Kidney (tissue), 14 donors: ENCODE measurements around the gene P4HB. TPM values are rescaled to one million over a fixed set of nuclear protein-coding genes. Genes with fewer than 3 reads are reported as not detected.

Source experiments
- DNase-seq, 5 donors: peaks; one replicate each; pipeline ENCODE4 v3.0.0-alpha.2; 2013 to 2020
- FAIRE-seq: peaks from 2 replicates; lab custom pipeline; 2012; peaks lifted over from hg19 to GRCh38; lab: Jason Lieb, UNC
- H3K27ac ChIP-seq, 2 donors: one replicate each; pipeline ENCODE4 v1.7.0; 2013; ENCODE audit warnings: low read depth in 2 of 2, low read length in 2 of 2, inconsistent platforms in 1 of 2
- H3K27me3 ChIP-seq: one replicate; pipeline ENCODE4 v1.7.1; 2013; ENCODE audit warnings: low read length, inconsistent platforms; ENCODE audit not compliant: control insufficient read depth, insufficient read depth
- H3K36me3 ChIP-seq, 3 donors: one replicate each; pipeline versions ENCODE4 v1.7.0 to v1.7.1; 2013; ENCODE audit warnings: low read length in 3 of 3, control low read depth in 1 of 3, inconsistent platforms in 1 of 3; ENCODE audit not compliant: insufficient read depth in 3 of 3, control insufficient read depth in 2 of 3
- H3K4me1 ChIP-seq, 3 donors: one replicate each; pipeline versions ENCODE4 v1.7.0 to v1.7.1; 2013; ENCODE audit warnings: low read length in 3 of 3, inconsistent platforms in 1 of 3, low read depth in 1 of 3; ENCODE audit not compliant: control insufficient read depth in 2 of 3, insufficient read depth in 2 of 3
- H3K4me3 ChIP-seq, 3 donors: one replicate each; pipeline versions ENCODE4 v1.7.0 to v1.8.1; 2013; ENCODE audit warnings: low read length in 3 of 3, control low read depth in 1 of 3, inconsistent platforms in 1 of 3
- H3K9ac ChIP-seq, 3 donors: one replicate each; pipeline versions ENCODE4 v1.7.0 to v1.7.1; 2013; ENCODE audit warnings: low read length in 3 of 3, control low read depth in 1 of 3, inconsistent platforms in 1 of 3
- H3K9me3 ChIP-seq, 3 donors: one replicate each; pipeline versions ENCODE4 v1.7.0 to v1.7.1; 2013; ENCODE audit warnings: low read length in 3 of 3, control low read depth in 1 of 3, inconsistent platforms in 1 of 3; ENCODE audit not compliant: control insufficient read depth in 2 of 3, insufficient read depth in 1 of 3
- CTCF ChIP-seq: IDR thresholded peaks from 3 replicates; pipeline ENCODE4 v1.5.1; 2012; ENCODE audit warnings: mild to moderate bottlenecking, moderate library complexity, borderline replicate concordance; ENCODE audit not compliant: insufficient read depth; ENCODE audit errors: extremely low read depth
- intact Hi-C: fragments of 100-400 bp; cut with DNase I; formaldehyde crosslinking; loops from one replicate; pipeline ENCODE4 v1.11.1; 2022
- polyA plus RNA-seq: library from polyadenylated mRNA; stranded (reverse); fragments of 350-450 nt; fragmentation: Illumina TruSeq; extraction: RNeasy Lipid Tissue Mini Kit (QIAGEN cat#74804); gene quantifications from one replicate; pipeline ENCODE4 v1.2.3, GENCODE V29; 2014; ENCODE audit warnings: low read depth, low replicate concordance; ENCODE audit not compliant: insufficient read depth
- total RNA-seq: library from RNA; stranded (reverse); fragmentation: NEBNext Ultra II Directional; extraction: Animal tissue kit (Norgen Biotek cat#: 25700); gene quantifications from one replicate; pipeline ENCODE4 v1.2.1, GENCODE V29; 2021
- donor health status: control.
- donor health status: control.
- donor health status: control.
- donor health status: control.
- donor health status: control.
- donor health status: DM: yes; HTN: yes; CAD: no.
- donor health status: Normal renal cell carcinoma (clear cell type).

Gene P4HB
- total and polyA plus RNA-seq, 2 donors from 2014 or later: 411 to 482 TPM

DNA sequence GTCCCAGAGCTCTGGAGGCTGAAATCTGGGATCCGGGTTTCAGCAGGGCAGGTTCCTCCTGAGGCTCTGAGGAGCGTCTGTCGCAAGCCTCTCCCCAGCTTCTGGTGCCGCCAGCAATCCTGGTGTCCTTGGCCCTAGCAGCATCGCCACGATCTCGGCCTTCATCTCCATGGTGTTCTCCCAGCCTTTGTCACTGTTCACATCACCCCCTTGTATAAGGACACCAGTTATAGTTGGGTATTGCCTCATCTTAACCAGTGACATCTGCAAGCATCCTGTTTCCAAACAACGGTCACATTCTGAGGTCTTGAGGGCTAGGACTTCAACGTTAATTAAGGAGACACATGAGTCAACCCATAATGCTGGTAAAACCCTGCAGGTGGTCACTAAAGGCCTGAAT lies 22.7 kb downstream of the P4HB start:
- Histone ChIP-seq H3K36me3 (no peaks in the 10 kb centered on the region), H3K4me1 (peaks cover 0 to 5% (median 0%) of the 10 kb centered on the region in 3 donors), H3K9me3 (no peaks in the 10 kb centered on the region), H3K27me3 (no peaks in the 10 kb centered on the region), H3K4me3 (no peak overlapping the region), H3K9ac (no peak overlapping the region), H3K27ac (no peak overlapping the region)
- FAIRE-seq (no peak), DNase-seq (no peak)
- no peak for TF ChIP-seq CTCF
- intact Hi-C loops: no loop called here

- DNase-seq: peak in 1 of 5 donors; percentile 73
- peak within 1 kb of the TSS in 1 of 3 donors; percentile 85 for H3K9ac ChIP-seq
- no peaks in the 10 kb centered on the region for H3K9me3 ChIP-seq
- H3K27me3 ChIP-seq: no peaks in the 10 kb centered on the region
- H3K36me3 ChIP-seq: no peaks in the 10 kb centered on the region
- TF ChIP-seq CTCF: no peak
- intact Hi-C loops: no loop called here
- peaks cover 0 to 16% (median 4%) of the 10 kb centered on the region in 3 donors for H3K4me1 ChIP-seq
- peak within 1 kb of the TSS in 1 of 2 donors; percentile 95 for H3K27ac ChIP-seq
- peak within 1 kb of the TSS in 2 of 3 donors; percentile 53 to 65 for H3K4me3 ChIP-seq
- no peak for FAIRE-seq
These were observed 25.5 kb downstream of the P4HB start, which contains the start of gene PPP1R27 for GRCh38 chr17:81834831-81835267. TSS of gene PPP1R27 (minus strand) at chr17:81835050. CDS start at chr17:81834953, 97 bp downstream.

DNA sequence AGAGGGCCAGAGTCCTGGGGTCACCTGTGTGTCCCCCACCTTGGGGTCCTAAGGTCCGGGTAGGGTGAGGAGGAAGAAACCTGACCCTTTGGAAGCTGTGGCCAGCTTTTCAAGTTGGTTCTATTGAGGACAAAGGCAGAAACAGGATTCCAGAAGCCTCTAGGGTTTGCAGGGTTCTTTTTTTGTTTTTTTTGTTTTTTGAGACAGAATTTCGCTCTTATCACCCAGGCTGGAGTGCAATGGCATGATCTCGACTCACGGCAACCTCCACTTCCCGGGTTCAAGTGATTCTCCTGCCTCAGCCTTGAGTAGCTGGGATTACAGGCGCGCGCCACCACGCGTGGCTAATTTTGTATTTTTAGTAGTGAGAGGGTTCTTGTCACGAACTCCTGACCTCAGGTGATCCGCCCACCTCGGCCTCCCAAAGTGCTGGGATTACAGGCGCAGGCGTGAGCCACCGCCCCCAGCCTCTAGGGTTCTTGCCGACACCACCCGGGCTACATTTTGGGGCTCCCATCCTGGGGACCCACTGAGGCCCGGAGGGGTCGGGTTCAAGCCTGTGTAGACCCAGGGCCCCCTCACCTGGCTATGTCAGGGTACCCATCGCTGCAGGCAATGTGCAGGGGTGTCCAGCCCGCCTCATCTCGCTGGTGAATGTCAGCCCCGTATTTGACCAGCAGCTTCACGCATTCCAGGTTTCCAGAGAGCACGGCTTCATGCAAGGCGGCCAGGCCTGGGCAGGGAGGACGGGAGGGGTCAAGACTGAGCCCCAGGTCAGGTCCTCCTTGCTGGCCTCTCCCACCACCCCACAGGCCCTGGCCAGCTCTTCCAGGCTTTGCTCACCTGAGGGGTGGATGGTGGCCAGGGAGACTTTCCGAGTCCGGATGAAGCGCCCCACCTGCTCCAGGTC lies 26.2 kb downstream of the P4HB start:
- DNase-seq (peak in 1 of 5 donors; percentile 76), FAIRE-seq (no peak)
- Histone ChIP-seq H3K36me3 (no peaks in the 10 kb centered on the region), H3K9ac (peak overlapping the region in 2 of 3 donors; percentile 39 to 85), H3K27me3 (no peaks in the 10 kb centered on the region), H3K4me1 (peaks cover 0 to 16% (median 4%) of the 10 kb centered on the region in 3 donors), H3K9me3 (no peaks in the 10 kb centered on the region), H3K27ac (peak overlapping the region; percentile 84 to 95), H3K4me3 (peak overlapping the region; percentile 53 to 76 (median 65))
- TF ChIP-seq CTCF: no peak
- intact Hi-C loops: no loop called here
